Activated CD4-positive, alpha-beta T cell treated with anti-CD3 and anti-CD28 coated beads, Interleukin-2, amount 50 U/mL, for 48 hours (primary cell): ENCODE measurements around the gene CLGN.
A peak's percentile ranks its signal among the peaks of the same experiment; 100 is the strongest.
"Not testable (repeated sequence)": the region's sequence is repeated elsewhere in the genome, so short reads cannot be mapped to it uniquely, and the experiment has no call there.

Source experiments
- DNase-seq, 2 experiments: peaks; one replicate each; pipeline ENCODE4 v3.0.0-alpha.2; 2020

CLGN gene, protein sequence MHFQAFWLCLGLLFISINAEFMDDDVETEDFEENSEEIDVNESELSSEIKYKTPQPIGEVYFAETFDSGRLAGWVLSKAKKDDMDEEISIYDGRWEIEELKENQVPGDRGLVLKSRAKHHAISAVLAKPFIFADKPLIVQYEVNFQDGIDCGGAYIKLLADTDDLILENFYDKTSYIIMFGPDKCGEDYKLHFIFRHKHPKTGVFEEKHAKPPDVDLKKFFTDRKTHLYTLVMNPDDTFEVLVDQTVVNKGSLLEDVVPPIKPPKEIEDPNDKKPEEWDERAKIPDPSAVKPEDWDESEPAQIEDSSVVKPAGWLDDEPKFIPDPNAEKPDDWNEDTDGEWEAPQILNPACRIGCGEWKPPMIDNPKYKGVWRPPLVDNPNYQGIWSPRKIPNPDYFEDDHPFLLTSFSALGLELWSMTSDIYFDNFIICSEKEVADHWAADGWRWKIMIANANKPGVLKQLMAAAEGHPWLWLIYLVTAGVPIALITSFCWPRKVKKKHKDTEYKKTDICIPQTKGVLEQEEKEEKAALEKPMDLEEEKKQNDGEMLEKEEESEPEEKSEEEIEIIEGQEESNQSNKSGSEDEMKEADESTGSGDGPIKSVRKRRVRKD

GRCh38 chr4:140427106-140427918, at the start of gene CLGN:
Gene CLGN (minus strand): TSS chr4:140427648. CDS start chr4:140413078, 14,570 bp downstream.
- peak; percentile 56 to 63 for DNase-seq

DNA sequence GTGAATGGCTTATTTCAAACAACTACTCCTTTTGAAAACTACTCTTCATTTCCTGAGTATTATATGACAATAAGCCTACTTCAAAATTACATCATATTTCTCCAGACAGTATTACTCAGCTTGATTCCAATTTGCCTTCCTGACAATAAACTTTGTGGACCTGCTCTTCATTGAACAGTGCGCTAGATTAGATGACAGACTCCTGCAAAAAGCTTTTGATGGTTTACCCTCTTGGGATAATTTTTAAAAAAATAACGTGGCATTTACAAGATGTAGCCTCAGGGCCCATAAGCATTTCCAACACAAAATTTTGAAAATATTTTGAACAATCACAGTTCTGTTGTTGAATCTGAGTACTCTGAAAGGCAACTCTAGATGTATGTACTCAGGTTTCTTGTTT, 44.7 kb upstream of the CLGN start:
- no peak for DNase-seq

DNA sequence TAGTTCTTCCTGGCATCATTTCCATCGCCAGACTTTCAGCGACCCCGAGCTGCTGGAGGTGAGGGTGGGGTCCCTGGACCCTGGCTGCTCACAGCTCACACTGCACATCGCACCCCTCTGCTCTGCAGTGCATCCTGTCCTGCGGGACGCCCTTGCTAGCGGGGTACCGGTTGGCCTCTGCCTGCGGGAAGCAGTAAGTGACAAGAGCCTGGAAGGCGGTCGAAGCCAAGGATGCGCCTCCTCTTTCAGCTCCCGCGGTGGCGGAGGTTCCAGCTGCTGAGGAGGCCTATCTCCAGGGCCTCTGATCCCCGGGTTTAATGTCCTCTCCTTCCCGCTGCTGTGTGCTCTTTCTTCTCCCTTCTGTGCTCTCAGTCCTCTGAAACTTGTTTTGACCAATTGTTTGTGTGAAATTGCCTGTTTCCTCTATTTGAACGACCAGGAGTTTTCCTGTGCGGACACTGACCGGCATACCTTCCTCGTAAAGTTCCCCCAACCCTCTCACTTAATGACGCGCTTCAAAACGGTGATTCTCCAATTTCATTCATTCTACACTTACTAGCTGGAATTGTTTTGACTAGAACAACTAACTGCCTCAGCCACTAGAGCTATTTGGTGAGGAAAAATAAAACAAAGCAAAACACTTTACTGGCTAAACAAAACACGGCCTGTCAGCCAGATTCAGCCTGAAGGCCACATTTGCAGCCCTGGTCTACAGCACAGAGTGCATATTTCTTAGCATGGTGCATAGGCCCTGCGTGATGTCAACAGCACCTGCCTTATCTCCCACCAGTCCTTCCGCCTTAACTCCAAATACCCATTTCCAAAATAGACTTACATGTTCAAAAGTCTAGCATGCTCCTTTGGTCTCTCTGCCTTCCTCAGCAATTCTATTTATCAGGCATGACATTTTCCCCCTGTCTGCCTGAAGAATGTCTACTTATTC, 42.6 kb upstream of the CLGN start:
- no peak for DNase-seq

DNA sequence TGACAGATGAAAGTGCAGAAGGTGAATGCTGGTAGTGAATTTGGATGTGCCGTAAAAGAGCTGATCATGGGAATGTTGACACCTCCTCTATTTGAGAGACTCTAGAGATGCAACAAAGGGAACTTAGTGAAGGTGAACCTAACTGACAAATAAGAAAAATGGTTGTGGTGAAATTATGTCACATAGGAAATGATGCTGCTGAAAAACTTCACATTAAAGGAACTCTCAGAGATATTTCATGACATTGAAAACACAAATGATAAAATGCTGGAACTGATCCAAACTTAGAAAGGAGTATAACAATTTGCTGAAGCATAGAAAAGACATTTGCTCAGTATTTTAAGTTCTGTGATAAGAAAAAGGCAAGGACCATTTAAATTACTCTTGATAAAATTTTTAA, 38.7 kb upstream of the CLGN start:
- DNase-seq: no peak

GRCh38 chr4:140463614-140464013, 36.2 kb upstream of the CLGN start:
- DNase-seq: no peak

GRCh38 chr4:140463182-140463581, 35.7 kb upstream of the CLGN start:
- DNase-seq: no peak

DNA sequence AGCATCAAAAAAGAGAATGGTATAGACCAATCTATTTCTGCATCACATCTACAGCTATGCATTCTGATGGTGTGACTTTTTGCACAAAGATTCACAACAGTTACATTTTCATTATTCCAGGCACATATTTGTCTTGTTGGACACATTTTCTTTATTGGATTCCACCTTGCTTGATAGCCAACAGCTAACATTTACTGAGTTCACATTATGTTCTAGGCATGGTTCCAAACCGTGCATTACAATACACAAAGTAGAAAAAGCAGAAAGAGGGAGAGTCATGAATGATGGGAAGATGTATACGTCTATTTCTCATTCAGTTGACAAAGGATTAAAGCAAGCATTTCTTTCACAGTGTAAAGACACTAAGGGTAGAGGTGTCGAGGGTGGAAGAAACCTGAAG, 22.9 kb upstream of the CLGN start:
- no peak for DNase-seq

DNA sequence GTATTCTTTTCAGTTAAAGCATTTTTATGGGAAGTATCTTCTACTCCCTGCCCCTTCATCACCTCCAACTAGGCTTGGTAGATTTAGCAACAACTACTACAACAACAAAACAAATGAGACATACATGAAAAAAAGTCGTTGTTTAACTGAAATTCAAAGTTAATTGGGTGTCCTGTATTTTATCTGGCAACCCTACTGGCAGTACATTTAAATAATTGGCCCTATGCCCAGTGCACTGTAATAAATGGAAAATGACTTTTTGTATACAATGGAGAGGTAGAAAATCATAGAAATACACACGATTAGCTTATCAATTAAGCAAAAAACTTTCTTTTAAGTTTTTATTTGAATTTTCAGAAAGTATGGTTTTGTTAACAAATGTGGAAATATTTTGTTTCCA, 21.4 kb upstream of the CLGN start:
- DNase-seq: no peak

GRCh38 chr4:140448162-140448561, 20.7 kb upstream of the CLGN start:
- no peak for DNase-seq

- DNase-seq: not testable (repeated sequence)
Measured at GRCh38 chr4:140444347-140444746, 16.9 kb upstream of the CLGN start.

DNA sequence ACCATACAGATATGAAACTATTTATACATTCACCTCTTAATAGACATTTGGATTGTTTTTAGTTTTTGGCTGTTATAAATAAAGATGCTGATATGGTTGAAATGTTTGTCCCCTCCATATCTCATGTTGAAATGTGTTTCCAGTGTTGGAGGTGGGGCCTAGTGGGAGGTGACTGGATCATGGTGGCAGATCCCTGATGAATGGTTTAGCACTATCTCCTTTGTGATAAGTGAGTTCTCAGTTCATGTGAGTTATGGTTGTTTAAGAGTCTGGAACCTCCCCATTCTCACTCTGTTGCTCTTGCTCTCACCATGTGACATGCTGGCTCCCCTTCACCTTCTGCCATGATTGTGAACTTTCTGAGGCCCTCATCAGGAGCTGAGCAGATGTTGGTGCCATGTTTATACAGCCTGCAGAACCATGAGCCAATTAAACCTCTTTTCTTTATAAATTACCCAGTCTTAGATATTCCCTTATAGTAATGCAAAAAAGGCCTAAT, 12.2 kb upstream of the CLGN start:
- DNase-seq: no peak

DNA sequence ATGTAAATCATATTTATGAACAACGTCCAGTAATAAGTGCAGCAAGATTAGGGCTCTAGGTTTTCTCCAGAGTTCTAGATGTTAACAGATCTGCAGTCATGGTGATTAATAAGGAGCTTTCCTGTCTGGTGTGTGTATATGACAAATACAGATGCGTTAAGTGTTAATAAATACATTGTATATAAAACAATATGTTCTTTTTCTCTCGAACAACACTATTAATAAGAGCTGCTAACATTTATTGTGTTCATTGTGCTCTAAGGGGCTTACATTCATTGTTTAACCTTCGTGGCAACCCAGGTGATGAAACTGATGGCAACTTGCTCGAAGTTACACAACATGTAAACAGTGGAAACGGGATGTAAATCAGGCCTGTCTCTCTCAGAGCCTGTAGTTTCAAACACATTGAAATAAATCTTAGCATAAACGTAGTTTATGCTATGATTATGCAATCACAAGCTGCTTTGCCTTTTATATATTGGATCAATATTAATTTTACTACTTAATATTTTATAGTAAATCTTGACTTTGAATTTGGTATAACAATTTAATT, 547 bp upstream of the CLGN start:
- no peak for DNase-seq

- peak in 1 of 2 experiments; percentile 4 for DNase-seq
Measured at GRCh38 chr4:140426610-140427105, 790 bp downstream of the CLGN start.

GRCh38 chr4:140423106-140423505, 4.3 kb downstream of the CLGN start:
- DNase-seq: no peak

GRCh38 chr4:140413130-140413969, 14.1 kb downstream of the CLGN start:
- not testable (repeated sequence) for DNase-seq

GRCh38 chr4:140408974-140409373, 18.5 kb downstream of the CLGN start:
- DNase-seq: no peak

DNA sequence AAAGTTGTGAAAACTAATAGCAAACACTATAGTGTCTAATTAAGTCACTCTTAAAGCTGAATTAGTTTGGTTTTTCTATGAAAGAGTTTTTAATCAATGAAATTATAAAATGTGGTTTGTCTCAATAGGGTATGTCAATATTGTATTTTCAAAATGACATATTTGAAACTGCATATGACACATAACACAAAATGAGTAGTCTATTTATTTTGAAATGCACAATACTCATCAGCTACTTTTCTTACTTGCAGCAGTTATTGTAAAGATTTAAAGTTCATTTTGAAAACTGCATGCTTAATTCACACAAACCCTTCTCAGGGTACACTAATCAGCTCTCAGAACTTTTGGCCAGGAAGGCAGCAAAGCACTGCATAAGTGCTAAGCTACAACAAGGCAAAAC, 21.2 kb downstream of the CLGN start:
- DNase-seq: no peak

GRCh38 chr4:140400111-140400510, 27.3 kb downstream of the CLGN start:
- no peak for DNase-seq

GRCh38 chr4:140395668-140396067, 31.8 kb downstream of the CLGN start:
- no peak for DNase-seq

DNA sequence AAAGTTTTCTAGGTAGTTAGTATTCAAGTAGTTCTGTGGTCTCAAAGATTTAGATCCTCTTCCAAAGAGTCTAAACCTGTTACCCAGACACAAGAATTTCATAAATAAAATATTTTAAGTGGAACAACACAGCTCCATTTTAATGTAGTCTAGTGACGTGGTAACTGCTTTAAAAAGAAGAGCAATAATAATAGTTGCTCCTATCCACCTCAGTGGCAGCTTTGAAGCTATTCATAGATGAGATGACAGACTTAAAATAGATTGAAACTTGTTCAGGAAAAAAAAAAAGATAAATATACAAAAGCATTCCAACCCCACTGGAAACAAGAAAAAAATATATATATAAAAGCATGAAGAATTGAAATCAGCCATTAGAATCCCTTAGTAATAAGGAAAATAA, 39.4 kb downstream of the CLGN start:
- DNase-seq: no peak

DNA sequence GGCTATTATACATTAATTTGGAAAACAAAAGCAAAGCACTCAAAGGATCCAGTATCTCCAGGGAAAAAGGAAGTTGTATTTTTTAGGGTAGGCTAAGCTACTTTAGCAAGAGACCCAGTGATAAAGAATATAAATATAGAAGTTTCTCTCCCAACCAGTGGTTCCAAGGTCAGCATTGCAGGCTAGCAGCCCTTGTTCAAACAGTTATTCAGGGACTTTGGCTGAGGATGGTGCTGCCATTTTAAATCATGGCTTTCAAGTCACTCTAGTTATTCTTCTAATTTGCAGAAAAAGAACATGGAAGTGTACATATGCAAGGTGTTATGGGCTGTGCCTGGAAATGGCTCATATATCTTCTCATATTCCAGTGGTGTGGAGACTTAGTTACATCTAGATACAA, 44.7 kb downstream of the CLGN start:
- no peak for DNase-seq
